Measurements from ENCODE around the gene SLC45A3. TPM values are rescaled to one million over a fixed set of nuclear protein-coding genes. Genes with fewer than 3 reads are reported as not detected.

The SLC45A3 gene
- total RNA-seq, 1 experiment from 2014 or later, result 16.7 TPM

DNA sequence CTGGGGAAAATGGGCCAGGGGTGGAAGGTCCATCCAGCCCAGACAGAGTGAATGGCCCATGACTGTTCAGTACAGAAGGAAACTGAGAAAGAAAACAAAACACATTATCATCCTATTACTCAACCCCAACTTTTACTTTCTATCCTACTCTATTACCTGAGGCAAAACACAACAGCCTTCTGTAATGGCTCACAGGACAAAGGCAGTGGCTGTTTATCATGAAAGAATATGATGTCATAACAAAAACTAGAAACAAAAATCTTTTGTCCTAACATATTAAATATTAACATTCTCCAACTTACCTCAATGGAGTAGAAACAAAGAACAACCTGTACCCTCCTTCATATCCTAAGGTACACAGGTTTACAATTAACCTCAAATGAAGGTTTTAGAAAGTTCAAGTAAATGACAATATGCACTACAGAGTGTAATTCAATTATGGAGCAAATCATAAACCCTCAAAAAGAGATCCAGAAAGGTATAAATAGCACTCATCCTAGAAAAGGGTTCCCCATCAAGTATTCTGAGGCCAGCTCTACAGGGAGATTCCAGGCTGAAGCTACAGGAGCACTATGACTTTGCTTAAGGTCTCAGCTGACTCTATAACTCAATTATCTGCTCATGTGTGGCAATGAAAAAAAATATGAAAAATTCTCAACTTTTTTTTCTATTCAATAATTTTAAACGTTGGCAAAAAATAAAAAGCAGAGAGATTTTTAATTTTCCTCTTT lies 63.6 kb downstream of the SLC45A3 start:
- Histone ChIP-seq H3K23me2 (ENCODE audit: insufficient read length, low read depth, low read length, poor library complexity, severe bottlenecking) (no peaks in the 10 kb centered on the region), H3K4ac (ENCODE audit: low read depth, low read length) (no peak overlapping the region), H2BK20ac (ENCODE audit: low read depth, low read length, poor library complexity, severe bottlenecking) (no peak overlapping the region), H3K27ac (ENCODE audit: insufficient read length, low read depth, low read length) (no peak overlapping the region), H4K91ac (ENCODE audit: insufficient read length, low read depth, low read length) (no peak overlapping the region), H3K14ac (ENCODE audit: insufficient read depth, low read length) (no peak overlapping the region), H3K79me1 (ENCODE audit: insufficient read depth, low read depth, low read length, poor library complexity, severe bottlenecking) (no peaks in the 10 kb centered on the region), H3K23ac (ENCODE audit: insufficient read length, low read depth, low read length) (no peak overlapping the region), H3K9me3 (ENCODE audit: control insufficient read depth, low read depth, low read length) (no peaks in the 10 kb centered on the region), H3K27me3 (ENCODE audit: insufficient read depth, low read length) (no peaks in the 10 kb centered on the region), H2BK120ac (ENCODE audit: low read depth, low read length, poor library complexity, severe bottlenecking) (no peak overlapping the region), H2AFZ (ENCODE audit: low read length) (no peak overlapping the region), H2BK12ac (ENCODE audit: insufficient read length, low read depth, low read length) (no peak overlapping the region), H3K79me2 (ENCODE audit: insufficient read depth, low read length) (no peaks in the 10 kb centered on the region), H3K9ac (ENCODE audit: extremely low read depth, insufficient read length, low read length) (no peak overlapping the region), H3T11ph (ENCODE audit: low read length) (no peak overlapping the region), H3K18ac (ENCODE audit: insufficient read length, low read depth, low read length) (no peak overlapping the region), H3K4me1 (ENCODE audit: insufficient read depth, low read length) (no peaks in the 10 kb centered on the region), H4K8ac (replicated peaks; ENCODE audit: insufficient read length, low read depth, low read length) (no peak overlapping the region), H4K5ac (ENCODE audit: insufficient read length, low read depth, low read length) (no peak overlapping the region), H4K20me1 (ENCODE audit: control insufficient read depth, insufficient read depth, insufficient read length) (no peaks in the 10 kb centered on the region), H2AK5ac (ENCODE audit: insufficient read length, low read length) (no peak overlapping the region), H2BK5ac (ENCODE audit: insufficient read length, low read length) (no peak overlapping the region), H3K4me2 (ENCODE audit: insufficient read depth, insufficient read length, low read length) (no peak overlapping the region), H2BK15ac (ENCODE audit: low read depth, low read length) (no peak overlapping the region), H3K56ac (ENCODE audit: insufficient read length, low read depth, low read length) (no peak overlapping the region)
- DNase-seq, result no peak
- Mint-ChIP-seq H3K4me3 (no peak overlapping the region; a peak in 1 of 5 replicates), H3K27ac (no peak overlapping the region), H3K27me3 (ENCODE audit: low read depth) (no peaks in the 10 kb centered on the region), H3K9me3 (no peaks in the 10 kb centered on the region), H3K4me1 (no peaks in the 10 kb centered on the region), H3K36me3 (ENCODE audit: insufficient read depth in 1 of 3, low read depth in 3 of 3) (peaks cover 35 to 81% (median 70%) of the 10 kb centered on the region in 3 experiments; a peak in 6 of 7 replicates)
- WGBS (ENCODE audit: extremely low coverage, insufficient read length, low lambda C conversion rate), result no CpG with 5 or more reads among the region's 1 CpG
- TF ChIP-seq, protein P1, sequence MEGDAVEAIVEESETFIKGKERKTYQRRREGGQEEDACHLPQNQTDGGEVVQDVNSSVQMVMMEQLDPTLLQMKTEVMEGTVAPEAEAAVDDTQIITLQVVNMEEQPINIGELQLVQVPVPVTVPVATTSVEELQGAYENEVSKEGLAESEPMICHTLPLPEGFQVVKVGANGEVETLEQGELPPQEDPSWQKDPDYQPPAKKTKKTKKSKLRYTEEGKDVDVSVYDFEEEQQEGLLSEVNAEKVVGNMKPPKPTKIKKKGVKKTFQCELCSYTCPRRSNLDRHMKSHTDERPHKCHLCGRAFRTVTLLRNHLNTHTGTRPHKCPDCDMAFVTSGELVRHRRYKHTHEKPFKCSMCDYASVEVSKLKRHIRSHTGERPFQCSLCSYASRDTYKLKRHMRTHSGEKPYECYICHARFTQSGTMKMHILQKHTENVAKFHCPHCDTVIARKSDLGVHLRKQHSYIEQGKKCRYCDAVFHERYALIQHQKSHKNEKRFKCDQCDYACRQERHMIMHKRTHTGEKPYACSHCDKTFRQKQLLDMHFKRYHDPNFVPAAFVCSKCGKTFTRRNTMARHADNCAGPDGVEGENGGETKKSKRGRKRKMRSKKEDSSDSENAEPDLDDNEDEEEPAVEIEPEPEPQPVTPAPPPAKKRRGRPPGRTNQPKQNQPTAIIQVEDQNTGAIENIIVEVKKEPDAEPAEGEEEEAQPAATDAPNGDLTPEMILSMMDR (conservative IDR thresholded peaks at IDR 0.05), result no peak
